DND-41 (cell line): Measurements from ENCODE around the gene SNAP29.

ENCODE experiments used
- ATAC-seq: fragments of 200-7000 bp; cut with Tn5 transposase; 3 replicates; pipeline ENCODE4 v1.9.1; 2021; ENCODE audit warnings: low read depth; ENCODE audit not compliant: insufficient read depth
- DNase-seq: peaks from one replicate; pipeline ENCODE4 v3.0.0-alpha.2; 2020
- H2AFZ ChIP-seq: 2 replicates; pipeline ENCODE4 v1.6.0; 2012; ENCODE audit warnings: low read depth, low read length
- H3K27ac ChIP-seq: 2 replicates; pipeline ENCODE4 v1.5.1; 2012; ENCODE audit warnings: low read length, inconsistent platforms
- H3K27me3 ChIP-seq: fragments of 200-600 bp; sonication (generic); 2 replicates; pipeline ENCODE4 v1.6.0; 2012; ENCODE audit warnings: low read length, mild to moderate bottlenecking, inconsistent platforms; ENCODE audit not compliant: insufficient read depth, poor library complexity
- H3K36me3 ChIP-seq: 2 replicates; pipeline ENCODE4 v1.5.1; 2012; ENCODE audit warnings: low read length, inconsistent platforms; ENCODE audit not compliant: insufficient read depth
- H3K4me1 ChIP-seq: 2 replicates; pipeline ENCODE4 v1.5.1; 2012; ENCODE audit warnings: mild to moderate bottlenecking, low read length; ENCODE audit not compliant: insufficient read depth
- H3K4me2 ChIP-seq: 2 replicates; pipeline ENCODE4 v1.6.0; 2012; ENCODE audit warnings: mild to moderate bottlenecking, moderate library complexity, low read length, inconsistent platforms; ENCODE audit not compliant: insufficient read depth
- H3K4me3 ChIP-seq, 2 experiments: fragments of 200-600 bp in 1 of 2; shearing (Covaris generic) in 1 of 2; 2 replicates each; pipeline ENCODE4 v1.5.1; 2012 to 2016; ENCODE audit warnings: inconsistent platforms in 2 of 2, low read length in 2 of 2, mild to moderate bottlenecking in 2 of 2, low read depth in 1 of 2, moderate library complexity in 1 of 2
- H3K79me2 ChIP-seq: 2 replicates; pipeline ENCODE4 v1.6.0; 2012; ENCODE audit warnings: low read length, inconsistent platforms; ENCODE audit not compliant: insufficient read depth
- H3K9ac ChIP-seq: 2 replicates; pipeline ENCODE4 v1.6.0; 2012; ENCODE audit warnings: low read depth, mild to moderate bottlenecking, inconsistent platforms, low read length, moderate library complexity
- H3K9me3 ChIP-seq: 2 replicates; pipeline ENCODE4 v1.5.1; 2012; ENCODE audit warnings: low read length, moderate library complexity, mild to moderate bottlenecking, inconsistent platforms; ENCODE audit not compliant: insufficient read depth, severe bottlenecking
- H4K20me1 ChIP-seq: 2 replicates; pipeline ENCODE4 v1.6.0; 2012; ENCODE audit warnings: low read length; ENCODE audit not compliant: insufficient read depth
- EZH2 ChIP-seq: IDR thresholded peaks from 3 replicates; pipeline ENCODE4 v1.6.1; 2012; ENCODE audit warnings: borderline replicate concordance, low read depth, mild to moderate bottlenecking, moderate library complexity, low read length, inconsistent platforms; ENCODE audit not compliant: severe bottlenecking
- TF ChIP-seq, protein P1 (sequence below): IDR thresholded peaks from 2 replicates; pipeline ENCODE4 v1.5.1; 2012; ENCODE audit warnings: borderline replicate concordance, low read length, moderate library complexity, mild to moderate bottlenecking; ENCODE audit not compliant: poor library complexity, severe bottlenecking; ENCODE audit errors: extremely low read depth

Gene SNAP29

DNA sequence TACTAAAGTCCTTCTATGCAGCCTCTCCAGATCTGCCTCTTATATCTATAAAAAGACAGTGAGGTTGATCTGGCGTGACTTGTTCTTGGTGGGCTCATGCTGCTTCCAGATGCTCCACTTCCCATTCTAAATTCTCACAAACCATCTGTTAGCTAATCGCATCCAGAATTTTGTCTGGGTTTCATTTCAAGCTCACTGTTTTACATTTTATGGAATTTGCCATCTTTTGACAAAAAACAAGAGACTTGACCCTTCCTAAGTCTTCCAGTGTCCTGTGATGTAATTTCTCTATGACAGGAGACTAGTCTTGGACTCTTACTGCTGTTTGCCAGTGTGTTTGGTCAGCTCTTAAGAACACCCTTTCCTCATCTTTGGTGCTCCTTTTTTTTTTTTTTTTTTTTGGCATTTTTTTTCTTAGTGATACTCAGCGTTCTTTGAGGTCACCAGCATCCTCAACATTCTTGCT lies 81.4 kb downstream of the SNAP29 start:
- peaks cover 4% of the 10 kb centered on the region for H3K4me1 ChIP-seq

More for the DNA sequence above, 81.4 kb downstream of the SNAP29 start:
- no peak overlapping the region for H2AFZ ChIP-seq
- DNase-seq (no peak), ATAC-seq (no peak)
- peaks cover 81% of the 10 kb centered on the region for H3K36me3 ChIP-seq
- no peak overlapping the region for H3K4me3 ChIP-seq
- H4K20me1 ChIP-seq = peaks cover 90% of the 10 kb centered on the region
- no peaks in the 10 kb centered on the region for H3K27me3 ChIP-seq
- H3K9me3 ChIP-seq = no peaks in the 10 kb centered on the region
- no peak overlapping the region for H3K9ac ChIP-seq
- TF ChIP-seq, protein P1, sequence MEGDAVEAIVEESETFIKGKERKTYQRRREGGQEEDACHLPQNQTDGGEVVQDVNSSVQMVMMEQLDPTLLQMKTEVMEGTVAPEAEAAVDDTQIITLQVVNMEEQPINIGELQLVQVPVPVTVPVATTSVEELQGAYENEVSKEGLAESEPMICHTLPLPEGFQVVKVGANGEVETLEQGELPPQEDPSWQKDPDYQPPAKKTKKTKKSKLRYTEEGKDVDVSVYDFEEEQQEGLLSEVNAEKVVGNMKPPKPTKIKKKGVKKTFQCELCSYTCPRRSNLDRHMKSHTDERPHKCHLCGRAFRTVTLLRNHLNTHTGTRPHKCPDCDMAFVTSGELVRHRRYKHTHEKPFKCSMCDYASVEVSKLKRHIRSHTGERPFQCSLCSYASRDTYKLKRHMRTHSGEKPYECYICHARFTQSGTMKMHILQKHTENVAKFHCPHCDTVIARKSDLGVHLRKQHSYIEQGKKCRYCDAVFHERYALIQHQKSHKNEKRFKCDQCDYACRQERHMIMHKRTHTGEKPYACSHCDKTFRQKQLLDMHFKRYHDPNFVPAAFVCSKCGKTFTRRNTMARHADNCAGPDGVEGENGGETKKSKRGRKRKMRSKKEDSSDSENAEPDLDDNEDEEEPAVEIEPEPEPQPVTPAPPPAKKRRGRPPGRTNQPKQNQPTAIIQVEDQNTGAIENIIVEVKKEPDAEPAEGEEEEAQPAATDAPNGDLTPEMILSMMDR = no peak
- no peak for TF ChIP-seq EZH2
- peaks cover 96% of the 10 kb centered on the region for H3K79me2 ChIP-seq
- H3K4me2 ChIP-seq = no peak overlapping the region
- H3K27ac ChIP-seq = no peak overlapping the region
